ENCODE measurements around the gene RECQL5. TPM values are rescaled to one million over a fixed set of nuclear protein-coding genes. Genes with fewer than 3 reads are reported as not detected.
A peak's percentile ranks its signal among the peaks of the same experiment; 100 is the strongest.

RECQL5 gene
- total and polyA plus RNA-seq, 2 of the 8 experiments (the other 6 are each of a cell fraction or from before 2014, with no cell fraction given), result 15.1 to 41.1 TPM

GRCh38 chr17:75688209-75688825, 21.4 kb upstream of the RECQL5 start:
- Histone ChIP-seq H3K27me3 (replicated peaks in 1 of 4; ENCODE audit: control insufficient read depth in 3 of 4, extremely low read depth in 1 of 4, insufficient read depth in 3 of 4, low read length in 3 of 4) (no peaks in the 10 kb centered on the region), H4K91ac (replicated peaks; ENCODE audit: insufficient read length, low read length) (no peak overlapping the region), H4K8ac (ENCODE audit: extremely low read depth, insufficient read depth, low read length) (no peak overlapping the region), H2BK5ac (ENCODE audit: low read depth, low read length) (no peak overlapping the region; the same call in 1 of the 2 replicates), H3K4me2 (ENCODE audit: insufficient read depth in 1 of 2, low read depth in 2 of 2, low read length in 2 of 2) (no peak overlapping the region), H4K20me1 (replicated peaks in 1 of 2; ENCODE audit: control insufficient read depth in 1 of 2, insufficient read depth in 2 of 2, low read length in 2 of 2) (peaks cover 15 to 20% of the 10 kb centered on the region in 2 experiments), H2AK5ac (ENCODE audit: low read depth, low read length) (no peak overlapping the region), H3K14ac (ENCODE audit: insufficient read length) (no peak overlapping the region), H2BK120ac (replicated peaks; ENCODE audit: low read depth, low read length) (no peak overlapping the region), H2BK20ac (ENCODE audit: low read length) (no peak overlapping the region), H3K23me2 (ENCODE audit: low read depth, low read length) (peaks cover 2% of the 10 kb centered on the region; the same call in 1 of the 2 replicates), H3K4ac (replicated peaks; ENCODE audit: insufficient read length, low read depth, low read length) (no peak overlapping the region), H3K79me1 (ENCODE audit: low read depth, low read length) (peaks cover 24% of the 10 kb centered on the region), H2BK12ac (ENCODE audit: low read depth, low read length) (no peak overlapping the region), H2AFZ (ENCODE audit: low read length) (no peak overlapping the region), H3K79me2 (ENCODE audit: control insufficient read depth in 1 of 2, insufficient read depth in 2 of 2, low read length in 2 of 2) (peaks cover 0 to 79% of the 10 kb centered on the region in 2 experiments; a peak in 3 of 4 replicates), H3K9ac (replicated peaks in 1 of 4; ENCODE audit: extremely low read depth in 1 of 4, low read depth in 3 of 4, low read length in 3 of 4) (0 out of 7 replicates have a peak overlapping the region, but pooled peaks of 1 of the 4 experiments have one; percentile 17), H3K18ac (ENCODE audit: extremely low read depth, low read length) (no peak overlapping the region), H3K9me3 (ENCODE audit: insufficient read depth in 2 of 2, low read depth in 1 of 2, low read length in 1 of 2) (no peaks in the 10 kb centered on the region), H3K56ac (replicated peaks; ENCODE audit: insufficient read length, low read depth, low read length) (no peak overlapping the region), H3K23ac (ENCODE audit: insufficient read length) (no peak overlapping the region), H3K27ac (ENCODE audit: low read depth, low read length) (no peak overlapping the region), H4K5ac (ENCODE audit: insufficient read length, low read depth, low read length) (no peak overlapping the region), H3K4me1 (replicated peaks in 1 of 4; ENCODE audit: control insufficient read depth in 3 of 4, insufficient read depth in 4 of 4, low read length in 3 of 4) (peaks cover 0 to 8% (median 2%) of the 10 kb centered on the region in 4 experiments; a peak in 6 of 7 replicates), H2BK15ac (ENCODE audit: low read length) (no peak overlapping the region), H3K4me3 (ENCODE audit: extremely low read depth in 1 of 4, insufficient read depth in 2 of 4, low read depth in 3 of 4, low read length in 4 of 4) (no peak overlapping the region), H3K36me3 (ENCODE audit: control insufficient read depth in 2 of 4, insufficient read depth in 4 of 4, low read length in 3 of 4) (no peaks in the 10 kb centered on the region; a peak in 1 of 8 replicates)
- POLR2A ChIA-PET (ENCODE audit: partially characterized antibody), result interaction anchor here (0.8 to 1.1 kb wide), 2 partner anchors 15 to 92 kb away, joined by 3 to 4 read pairs; no protein-coding TSS in a partner anchor
- CTCF ChIA-PET (ENCODE audit: partially characterized antibody), result interaction anchor here (0.6 to 5.3 kb wide), 13 partner anchors 12 to 139 kb away, joined by 3 to 35 read pairs (median 5); no protein-coding TSS in a partner anchor
- no peak for DNase-seq (ENCODE audit: low read depth in 1 of 2, low spot score in 2 of 2)
- WGBS, 2 experiments (ENCODE audit: extremely low coverage in 1 of 2, insufficient coverage in 1 of 2, insufficient read length in 1 of 2, insufficient replicate concordance in 2 of 2, low coverage in 1 of 2, low lambda C conversion rate in 2 of 2, missing lambda C conversion rate in 1 of 2), result 90% methylated on average over 11 of the region's 11 CpGs; no CpG with 5 or more reads in 1 of the 2 experiments
- no peak for FAIRE-seq
- TF ChIP-seq SP2 (IDR thresholded peaks at IDR 0.05; ENCODE audit: low read length), result no peak
- TF ChIP-seq SIX5 (IDR thresholded peaks at IDR 0.05; ENCODE audit: low read depth, low read length), result no peak
- no peak for TF ChIP-seq POLR2AphosphoS5 (IDR thresholded peaks at IDR 0.05; ENCODE audit: low read depth, low read length)
- no peak for TF ChIP-seq RAD21 (IDR thresholded peaks at IDR 0.05 in 1 of 2, conservative IDR thresholded peaks at IDR 0.05 in 1 of 2; ENCODE audit: low read depth in 2 of 2, low read length in 2 of 2)
- no peak for TF ChIP-seq PHF8 (conservative IDR thresholded peaks at IDR 0.05; ENCODE audit: low read depth, low read length)
- TF ChIP-seq SP4 (IDR thresholded peaks at IDR 0.05; ENCODE audit: low read length), result no peak
- TF ChIP-seq SAP30 (IDR thresholded peaks at IDR 0.05; ENCODE audit: insufficient read depth, insufficient replicate concordance, low read length), result no peak
- no peak for TF ChIP-seq ATF3 (IDR thresholded peaks at IDR 0.05; ENCODE audit: insufficient read depth, low read depth, low read length)
- no peak for TF ChIP-seq NANOG (IDR thresholded peaks at IDR 0.05; ENCODE audit: insufficient read depth, low read depth, low read length, poor library complexity, severe bottlenecking)
- TF ChIP-seq KDM4A (IDR thresholded peaks at IDR 0.05; ENCODE audit: low read depth, low read length, severe bottlenecking), result no peak
- TF ChIP-seq ASH2L (IDR thresholded peaks at IDR 0.05; ENCODE audit: low read length), result no peak
- TF ChIP-seq RBBP5 (IDR thresholded peaks at IDR 0.05; ENCODE audit: borderline replicate concordance, low read depth, low read length), result no peak

Measured in H1 (cell line).